ENCODE results near the gene SNX25.

SNX25 gene

DNA sequence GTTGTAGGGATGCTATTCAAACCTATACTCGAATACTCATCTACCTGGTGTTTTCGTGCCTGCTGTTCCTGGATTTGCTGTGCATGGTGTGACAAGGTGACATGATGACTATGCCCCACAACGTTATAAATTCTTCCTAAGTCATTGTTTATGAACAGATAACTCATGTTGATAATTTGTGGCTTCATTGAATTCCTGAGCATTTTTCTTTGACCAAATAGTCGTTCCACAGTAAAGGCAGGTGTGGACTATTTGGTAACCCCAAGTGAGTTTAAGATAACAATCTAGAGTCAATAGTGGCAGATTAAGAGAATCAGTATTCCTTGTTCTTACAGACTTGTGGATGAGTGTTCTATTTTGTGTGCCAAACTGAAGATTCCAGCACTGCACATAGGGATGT is 59.9 kb downstream of the SNX25 start:
- no peak for DNase-seq

DNA sequence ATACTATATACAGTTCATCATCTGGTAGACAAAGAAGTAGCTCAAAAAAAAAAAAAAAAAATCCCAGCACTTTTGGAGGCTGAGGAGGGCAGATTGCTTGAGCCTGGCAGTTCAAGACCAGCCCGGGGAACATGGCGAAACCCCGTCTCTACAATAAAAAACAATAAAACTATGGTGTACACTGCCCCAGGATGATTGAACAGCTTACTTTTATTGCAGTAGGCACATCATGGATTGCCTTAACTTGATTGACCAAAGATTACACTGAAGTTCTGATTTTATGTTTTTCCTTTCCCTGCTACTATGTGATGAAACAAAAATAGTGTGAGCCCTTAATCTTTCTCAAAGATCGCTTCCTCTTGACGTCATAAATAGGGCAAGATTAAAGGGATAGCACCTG is 60.6 kb downstream of the SNX25 start:
- DNase-seq, result no peak

DNA sequence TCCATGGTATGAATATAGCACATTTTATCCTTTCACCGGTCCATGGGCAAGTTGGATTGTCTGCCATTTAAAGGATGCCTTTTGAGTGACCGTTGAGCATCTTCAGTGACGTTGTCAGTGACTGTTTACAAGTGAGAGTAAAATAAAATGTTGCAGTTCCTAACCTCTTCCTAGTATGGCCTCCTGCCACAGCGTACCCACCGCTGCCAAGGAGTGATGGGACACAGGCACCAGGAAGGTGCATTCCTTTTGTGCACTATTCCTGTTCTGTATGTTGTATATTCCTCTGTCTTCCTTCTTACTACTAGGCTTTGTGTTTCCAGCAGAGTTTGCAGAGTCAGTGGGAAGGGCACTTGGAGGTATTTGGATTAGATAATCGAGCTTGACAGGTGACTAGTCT is 61.5 kb downstream of the SNX25 start:
- DNase-seq, result no peak

DNA sequence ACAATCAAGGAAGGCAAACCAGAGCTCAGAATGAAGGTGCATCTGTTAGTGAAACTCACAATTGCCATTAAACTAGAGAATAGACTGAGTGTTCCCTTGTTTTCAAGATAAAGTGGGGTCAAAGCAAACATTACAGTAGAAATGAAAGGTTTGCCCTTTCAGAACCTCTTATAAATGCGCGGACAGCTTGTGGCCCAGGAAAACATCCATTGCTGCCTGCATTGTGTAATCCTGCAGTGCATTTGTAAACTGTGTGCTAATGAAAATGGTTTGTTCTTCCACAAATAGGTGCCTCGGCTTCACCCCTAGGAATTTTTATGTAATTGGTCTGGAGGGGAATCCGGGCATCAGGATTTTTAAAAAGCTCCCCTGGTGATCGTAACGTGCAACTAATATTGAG is 62.8 kb downstream of the SNX25 start:
- no peak for DNase-seq

DNA sequence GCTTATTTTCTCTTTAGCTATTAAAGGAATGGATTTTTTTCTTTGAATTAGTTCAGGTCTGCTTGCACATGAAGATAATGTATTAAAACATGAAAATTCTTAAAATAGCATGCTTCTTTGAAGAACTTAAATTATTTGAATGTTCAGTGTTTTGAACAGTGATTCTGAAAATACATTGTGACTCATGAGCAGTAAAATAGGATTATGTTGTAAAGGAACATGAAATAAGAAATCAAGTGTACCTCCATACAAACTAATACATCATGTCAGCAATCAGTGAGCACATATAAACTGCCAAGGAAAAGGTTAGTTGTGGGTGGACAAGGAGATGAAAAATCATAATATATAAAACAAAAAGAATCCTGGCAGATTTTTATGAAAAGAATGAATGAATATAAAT is 66.1 kb downstream of the SNX25 start:
- no peak for DNase-seq

DNA sequence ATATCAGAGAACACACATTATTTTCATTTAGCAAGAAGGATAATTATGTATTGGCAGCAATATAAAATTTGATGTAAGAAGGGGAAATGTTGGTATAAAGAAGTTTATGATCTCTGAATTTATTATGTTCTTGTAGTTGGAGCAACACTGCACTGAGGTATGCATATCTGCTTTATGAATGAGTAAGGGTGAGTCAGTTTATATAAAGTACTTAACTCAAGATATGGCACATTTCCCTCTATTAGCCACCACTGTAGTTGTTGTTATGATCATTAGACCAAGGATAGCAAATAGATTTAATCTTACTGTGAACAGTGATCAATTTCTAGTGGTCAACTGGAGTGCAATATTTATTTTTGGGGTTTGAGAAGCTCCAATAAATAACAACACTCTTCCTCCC is 66.6 kb downstream of the SNX25 start:
- DNase-seq, result no peak

DNA sequence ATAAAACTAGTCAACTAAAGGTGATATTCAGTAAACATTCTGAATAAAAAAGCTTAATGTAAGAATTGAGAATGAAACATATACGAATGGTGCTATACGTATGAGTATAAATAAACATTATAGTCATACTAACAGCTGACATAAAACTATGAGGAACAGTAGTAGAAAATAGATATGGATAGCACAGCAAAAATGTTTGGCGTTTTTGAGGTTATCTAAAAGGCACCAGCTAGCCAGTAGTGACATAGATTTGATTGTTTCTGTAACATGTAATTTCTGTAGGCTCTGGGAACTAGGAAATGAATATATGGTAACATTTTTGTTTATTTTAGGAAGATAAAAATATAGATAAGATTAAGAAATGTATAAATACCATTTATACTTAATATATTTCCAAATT is 69.3 kb downstream of the SNX25 start:
- DNase-seq, result no peak

DNA sequence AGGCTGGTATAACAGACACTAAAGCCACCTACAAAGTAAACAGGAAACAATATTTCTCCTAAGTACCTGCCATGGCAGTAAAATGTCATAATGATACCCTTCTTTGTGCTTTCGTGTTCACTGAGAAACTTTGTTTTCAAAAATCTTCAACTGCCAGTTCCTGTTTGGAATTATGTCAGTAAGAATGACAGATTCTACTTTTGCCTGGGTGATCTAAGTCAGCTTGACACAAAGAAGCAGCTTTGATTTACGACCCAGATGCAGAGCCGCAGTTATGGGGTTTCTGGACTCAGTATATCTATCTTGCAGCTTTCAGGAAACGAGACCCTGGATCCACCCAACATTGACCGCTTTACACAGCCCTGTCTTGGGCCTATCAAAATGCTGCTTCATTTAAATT is 71.2 kb downstream of the SNX25 start:
- no peak for DNase-seq

DNA sequence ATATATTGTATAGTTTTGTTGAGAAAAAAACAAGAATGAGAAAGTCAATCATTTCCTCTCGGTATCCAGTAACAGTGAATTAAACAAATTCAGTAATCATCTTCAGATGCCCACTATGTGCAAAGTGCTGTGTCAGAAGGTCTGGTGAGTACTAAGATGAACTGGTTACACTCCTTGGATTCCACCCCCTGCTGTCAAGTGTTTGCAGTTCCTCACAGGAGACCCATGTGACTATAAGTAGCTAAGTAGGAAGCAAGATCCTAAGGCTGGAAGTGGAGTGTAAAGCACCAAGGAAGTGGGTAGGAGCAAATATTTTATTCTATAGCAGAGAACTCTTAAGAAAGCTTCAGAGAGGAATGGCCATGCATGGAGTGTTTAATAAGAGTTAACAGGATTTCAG is 73.6 kb downstream of the SNX25 start:
- DNase-seq, result no peak

DNA sequence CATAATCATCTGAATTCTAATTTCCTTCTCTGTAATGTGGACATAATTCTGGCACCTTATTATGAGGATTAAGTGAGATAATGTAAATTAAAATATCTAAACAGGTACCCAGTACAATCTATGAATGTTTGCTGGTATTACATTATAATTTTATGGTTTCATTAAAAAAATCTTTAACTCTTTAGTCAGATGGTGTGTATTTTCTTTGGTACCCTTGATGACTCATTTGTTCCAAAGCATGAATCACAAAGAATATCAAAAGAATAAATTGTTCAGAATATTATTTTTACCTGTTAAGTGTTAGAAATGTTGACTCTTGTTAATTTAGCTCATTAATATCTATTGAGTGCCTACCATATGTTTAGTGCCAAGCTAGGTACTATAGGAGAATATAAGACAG is 74.3 kb downstream of the SNX25 start:
- no peak for DNase-seq

DNA sequence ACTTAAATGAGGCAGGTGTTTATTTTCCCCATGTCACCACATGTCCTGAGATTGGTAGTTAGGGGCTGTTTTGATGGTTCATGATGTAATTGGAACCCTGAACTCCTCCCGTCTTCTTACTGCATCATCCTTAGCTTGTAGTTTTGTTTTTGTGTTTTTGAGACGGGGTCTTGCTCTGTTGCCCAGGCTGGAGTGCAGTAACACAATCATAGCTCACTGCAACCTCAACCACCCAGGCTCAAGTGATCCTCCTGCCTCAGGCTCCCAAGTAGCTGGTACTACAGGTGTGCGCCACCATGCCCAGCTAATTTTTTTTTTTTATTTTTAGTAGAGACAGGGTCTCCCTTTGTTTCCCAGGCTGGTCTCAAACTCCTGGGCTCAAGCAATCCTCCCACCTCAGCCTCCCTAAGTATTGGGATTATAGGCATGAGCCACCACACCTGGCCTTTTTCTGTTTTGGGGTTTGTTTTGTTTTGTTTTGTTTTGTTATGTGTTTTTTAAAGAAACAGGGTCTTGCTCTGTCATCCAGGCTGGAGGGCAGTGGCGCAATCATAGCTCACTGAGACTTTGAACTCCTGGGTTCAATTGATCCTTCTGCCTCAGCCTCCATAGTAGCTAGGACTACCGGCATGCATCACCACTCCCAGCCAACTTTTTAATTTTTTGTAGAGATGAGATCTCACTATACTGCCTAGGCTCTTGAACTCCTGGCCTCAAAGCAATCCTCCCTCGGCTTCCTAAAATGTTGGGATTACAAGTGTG is 76.4 kb downstream of the SNX25 start:
- DNase-seq, result no peak

DNA sequence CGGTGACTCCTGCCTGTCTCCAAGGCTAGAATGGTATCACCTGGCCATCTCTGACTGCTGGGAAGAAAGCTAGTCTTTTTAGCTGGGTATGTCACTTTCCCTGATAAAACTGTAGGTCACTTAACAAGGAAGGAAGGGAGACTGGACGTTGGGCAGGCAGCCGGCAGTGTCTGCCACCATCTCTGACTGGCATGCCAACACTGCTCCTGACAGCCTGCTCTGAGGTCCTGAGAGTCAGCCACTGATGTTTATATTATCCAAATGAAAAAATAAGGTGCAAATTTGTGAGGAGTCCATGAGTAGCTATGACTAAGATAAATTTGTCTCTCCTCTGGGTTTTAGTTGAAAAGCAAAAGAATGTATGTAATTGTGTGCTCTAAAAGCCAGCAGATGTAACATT is 77.2 kb downstream of the SNX25 start:
- DNase-seq, result no peak

DNA sequence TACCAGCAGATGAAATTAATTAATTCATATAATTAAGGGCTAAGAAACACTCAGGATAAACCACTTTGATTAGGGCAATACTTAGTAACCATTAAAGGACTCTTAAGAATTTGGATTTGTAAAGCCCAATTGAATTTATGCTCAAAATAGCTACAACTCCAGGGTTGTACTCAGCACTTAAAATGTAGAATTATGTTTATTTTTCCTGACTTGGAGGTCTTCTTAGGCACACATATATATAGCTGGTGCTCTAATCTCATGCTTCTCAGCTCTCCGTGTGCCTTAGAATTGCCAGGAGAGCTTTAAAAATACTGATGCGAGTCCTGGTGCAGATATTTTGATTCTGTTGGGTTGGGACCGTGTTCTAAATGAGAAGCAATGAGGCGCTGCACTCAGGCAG is 77.6 kb downstream of the SNX25 start:
- DNase-seq, result no peak

DNA sequence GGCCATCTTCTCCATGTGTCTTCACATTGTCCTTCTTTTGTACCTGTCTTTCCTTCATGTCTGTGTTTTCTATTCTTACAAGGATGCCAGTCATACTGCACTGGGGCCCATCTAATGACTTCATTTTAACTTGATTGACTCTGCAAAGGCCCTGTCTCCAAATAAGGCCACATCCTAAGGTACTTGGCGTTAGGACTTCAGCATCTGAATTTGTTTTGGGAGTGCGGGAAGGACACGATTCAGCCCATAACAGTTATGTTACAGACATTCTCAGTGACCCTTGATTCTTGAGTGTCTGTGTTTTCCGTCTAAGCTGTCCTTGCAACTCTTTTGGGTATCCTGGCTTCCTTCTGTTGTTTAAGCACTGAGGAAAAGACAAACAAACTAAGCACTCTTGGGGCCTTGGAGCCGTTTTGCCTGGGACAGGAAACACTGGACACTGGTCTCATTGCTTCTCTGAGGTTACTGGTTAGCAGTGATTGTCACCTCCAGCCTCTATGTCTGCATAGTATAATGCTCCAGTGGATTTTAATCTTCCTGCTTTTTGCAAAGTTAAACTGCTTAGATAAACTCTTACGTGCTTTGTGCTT is 80.7 kb downstream of the SNX25 start:
- no peak for DNase-seq

DNA sequence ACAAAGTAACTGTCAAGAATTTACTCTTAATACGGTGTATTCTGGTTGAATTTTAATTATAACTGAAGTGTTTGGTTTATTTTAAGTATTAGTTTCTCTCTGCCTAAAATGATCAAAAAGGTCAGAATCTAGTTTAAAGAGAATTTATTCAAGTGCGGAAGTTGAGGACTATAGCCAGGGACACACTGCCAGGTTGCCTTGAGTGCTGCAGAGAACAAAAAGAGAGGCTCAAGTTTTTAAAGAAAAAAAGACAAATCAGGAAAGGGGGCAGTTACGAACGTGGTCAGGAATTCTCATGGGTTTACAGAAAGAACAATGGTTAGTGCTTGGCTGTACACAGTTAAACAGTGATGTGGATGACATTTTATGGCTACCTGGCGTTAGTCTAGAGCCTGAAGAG is 81.3 kb downstream of the SNX25 start:
- DNase-seq, result no peak

DNA sequence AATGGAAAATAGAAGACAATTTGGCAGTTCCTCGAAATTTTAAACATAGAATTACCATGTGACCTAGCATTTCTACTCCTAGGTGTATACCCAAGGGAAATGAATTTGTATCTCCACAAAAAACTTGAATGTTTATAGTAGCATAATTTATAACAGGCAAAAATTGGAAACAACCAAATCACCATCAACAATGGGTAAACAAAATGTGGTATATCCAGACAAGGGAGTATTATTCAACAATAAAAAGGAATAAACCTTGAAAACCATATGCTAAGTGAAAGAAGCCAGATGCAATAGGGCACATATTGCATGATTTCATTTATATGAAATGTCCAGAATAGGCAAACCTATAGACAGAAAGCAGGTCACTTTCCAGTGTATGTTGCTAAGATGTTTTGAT is 83.8 kb downstream of the SNX25 start:
- no peak for DNase-seq

DNA sequence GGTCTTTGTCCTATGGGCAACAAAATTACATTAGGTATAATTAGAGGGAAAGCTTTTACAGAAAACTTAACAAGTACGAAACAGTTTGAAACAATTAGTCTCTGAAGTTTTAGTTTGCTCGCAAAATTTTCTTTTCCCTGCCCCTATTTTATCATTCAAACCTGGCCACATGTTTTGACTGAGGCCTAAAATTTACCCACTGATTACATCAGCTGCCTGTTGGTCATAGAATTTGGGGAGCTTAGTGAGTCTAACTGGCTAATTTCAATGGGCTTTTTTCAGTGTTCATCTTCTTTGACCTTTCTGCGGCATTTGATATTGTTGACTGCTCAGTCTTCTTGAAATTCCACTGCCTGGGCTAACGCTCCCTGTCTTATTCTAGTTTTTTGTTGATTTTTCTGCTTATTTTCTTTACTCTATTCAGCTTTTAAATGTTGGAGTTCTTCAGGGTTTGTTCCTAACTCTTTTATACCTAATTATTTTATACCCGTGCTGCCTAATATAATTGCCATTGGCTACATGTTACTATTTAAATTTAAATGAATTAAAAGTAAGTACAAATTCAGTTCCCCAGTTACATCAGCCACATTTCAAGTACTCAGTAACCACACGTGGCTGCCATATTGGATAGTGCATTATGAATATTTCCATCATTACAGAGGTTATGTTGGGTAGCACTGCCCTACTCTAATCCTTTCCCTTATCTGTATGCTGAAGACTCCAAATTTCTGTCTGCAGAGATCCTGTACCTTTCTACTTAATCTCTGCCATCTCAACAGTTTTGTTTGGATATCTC is 87.5 kb downstream of the SNX25 start:
- no peak for DNase-seq

DNA sequence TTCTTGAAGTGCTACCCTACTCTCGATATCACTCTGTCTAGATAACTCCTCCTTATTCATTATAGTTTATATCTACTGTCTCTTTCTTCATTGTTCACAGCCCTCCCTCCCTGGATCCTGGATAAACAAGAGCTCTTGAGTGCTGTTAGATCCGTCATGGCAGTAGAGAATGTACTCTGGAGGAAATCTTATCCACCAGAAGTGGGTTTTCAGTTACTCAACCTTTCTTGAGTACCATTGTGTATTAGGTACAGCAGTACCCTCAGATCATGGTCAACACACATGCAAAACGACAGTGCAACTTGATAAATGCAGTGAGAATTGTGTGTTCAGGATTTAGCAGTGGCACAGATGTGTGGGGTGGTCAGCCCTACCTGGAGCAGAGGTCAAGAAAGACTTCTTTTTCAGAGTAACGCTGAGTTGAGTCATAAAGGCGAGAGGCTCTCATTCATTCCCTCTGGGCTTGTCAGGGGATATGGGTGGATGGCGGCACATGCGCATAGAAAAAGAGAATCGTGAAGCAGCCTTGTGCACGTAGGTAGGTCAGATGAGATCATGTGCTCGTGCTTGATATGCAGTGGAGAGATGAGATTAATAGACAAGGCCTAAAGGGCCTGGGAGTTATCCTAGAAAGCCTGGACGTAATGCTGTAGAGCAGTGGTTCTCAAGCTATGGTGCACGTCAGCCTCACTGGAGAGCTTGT is 89.5 kb downstream of the SNX25 start:
- no peak for DNase-seq

DNA sequence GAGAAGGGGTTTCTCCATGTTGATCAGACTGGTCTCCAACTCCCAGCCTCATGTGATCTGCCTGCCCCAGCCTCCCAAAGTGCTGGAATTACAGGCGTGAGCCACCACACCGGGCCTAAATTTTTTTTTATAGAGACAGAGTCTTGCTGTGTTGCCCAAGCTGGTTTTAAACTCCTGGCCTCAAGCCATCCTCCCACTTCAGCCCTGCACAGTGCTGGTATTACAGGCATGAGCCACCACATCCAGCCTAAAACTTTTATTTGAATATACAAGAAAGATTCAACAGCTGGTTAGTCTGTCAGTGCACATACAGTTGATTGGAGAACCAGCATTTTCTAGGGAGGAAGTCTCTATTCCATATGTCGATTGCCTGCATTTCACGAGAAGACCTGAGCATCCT is 95.1 kb downstream of the SNX25 start:
- DNase-seq, result no peak

DNA sequence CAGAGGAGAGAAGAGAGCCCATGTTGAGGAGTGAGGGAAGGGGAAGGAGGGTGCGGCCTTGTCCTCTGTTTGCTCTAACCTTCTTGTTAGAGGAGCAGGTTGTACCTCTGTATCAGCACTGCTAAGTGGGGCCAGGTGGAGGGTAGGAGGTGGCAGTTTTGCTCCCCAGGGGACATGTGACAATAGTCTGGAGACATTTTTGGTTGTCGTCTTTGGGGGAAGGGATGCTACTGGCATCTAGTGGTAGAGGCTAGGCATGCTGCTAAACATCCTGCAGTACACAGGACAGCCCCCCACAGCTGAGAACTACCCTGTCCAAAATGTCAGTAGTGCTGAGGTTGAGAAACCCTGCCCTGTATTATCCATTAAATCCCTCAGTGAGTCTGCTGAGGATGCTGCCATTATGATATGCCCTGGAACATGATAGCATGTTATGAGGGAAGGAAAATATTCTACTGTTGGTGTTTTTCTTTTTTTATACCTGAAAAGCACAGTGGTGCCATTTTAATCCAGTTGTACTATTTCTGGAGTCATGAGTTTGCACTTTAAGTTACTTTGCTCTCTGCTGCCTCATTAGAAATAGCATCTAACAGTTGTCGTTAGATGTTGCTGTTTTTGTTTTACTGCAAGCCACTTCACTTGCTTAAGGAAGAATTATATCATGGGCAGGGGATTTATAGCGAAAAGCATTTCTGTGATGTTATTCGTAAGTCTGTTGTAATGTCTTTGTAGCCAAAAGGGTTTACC is 95.7 kb downstream of the SNX25 start:
- peak; percentile 37 for DNase-seq

DNA sequence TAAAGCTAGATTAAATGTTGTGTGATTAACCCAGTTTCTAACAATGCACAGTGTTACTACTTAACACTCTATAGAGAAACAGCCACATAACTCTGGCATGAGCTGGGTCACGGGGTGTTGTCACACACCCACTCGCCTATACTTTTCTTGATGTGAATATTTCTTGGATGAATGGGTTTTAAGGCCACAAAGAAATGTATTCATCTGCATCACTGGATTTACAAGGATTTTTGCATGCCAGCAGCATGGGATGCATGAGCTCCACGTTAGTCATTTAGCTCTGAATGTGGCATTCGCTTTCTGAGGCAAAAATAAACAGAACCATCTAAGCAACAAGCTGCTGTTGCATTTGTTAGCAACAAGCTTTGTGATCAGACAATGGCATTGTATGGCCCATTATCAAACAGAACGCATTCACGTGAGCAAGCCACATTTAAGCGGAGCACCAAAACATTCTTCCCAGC is 96.6 kb downstream of the SNX25 start:
- no peak for DNase-seq

DNA sequence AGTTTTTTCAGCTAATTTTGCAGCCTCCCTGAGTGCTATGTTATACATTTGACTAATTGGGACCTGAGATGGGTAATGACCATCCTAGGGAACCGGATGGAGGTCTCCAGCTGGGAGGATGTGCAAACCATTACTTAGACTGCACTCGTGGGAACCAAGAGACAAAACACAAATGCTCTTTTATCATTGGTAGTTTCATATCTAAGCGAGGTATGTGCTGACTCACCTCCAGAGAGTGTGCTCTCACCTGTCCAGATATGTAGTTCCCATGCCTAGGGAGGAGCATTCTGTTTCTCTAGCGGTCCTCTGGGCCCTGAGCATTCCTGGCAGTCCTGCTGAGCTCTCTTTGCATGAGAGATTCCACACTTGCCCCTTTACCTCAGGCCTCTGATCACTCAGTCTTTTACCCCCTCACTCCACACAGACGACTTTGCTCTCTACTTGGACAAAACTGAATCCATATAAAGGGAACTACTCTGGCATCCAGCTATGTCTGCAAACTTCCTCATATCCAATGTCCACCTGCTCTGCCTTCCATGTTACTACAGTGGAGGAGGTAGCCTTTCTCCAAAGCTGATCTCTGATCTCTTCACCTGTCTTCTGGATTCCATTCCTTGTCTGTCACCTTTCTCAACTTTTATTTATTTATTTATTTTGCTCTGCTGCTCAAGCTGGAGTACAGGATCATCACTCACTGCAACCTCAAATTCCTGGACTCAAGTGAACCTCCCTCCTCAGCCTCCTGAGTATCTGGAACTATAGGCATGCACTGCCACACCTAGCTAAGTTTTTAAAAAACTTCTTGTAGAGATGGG is 97.9 kb downstream of the SNX25 start:
- no peak for DNase-seq
